Fibroblast of mammary gland (primary cell): ENCODE data around the gene GNB5.
"Not testable (repeated sequence)": the region's sequence is repeated elsewhere in the genome, so short reads cannot be mapped to it uniquely, and the experiment has no call there.

Experiments
- DNase-seq: peaks from one replicate; pipeline ENCODE4 v3.0.0-alpha.2; 2010; ENCODE audit warnings: low read depth
- H3K4me3 ChIP-seq: 2 replicates; pipeline ENCODE4 v1.5.1; 2011; ENCODE audit warnings: low read depth, mild to moderate bottlenecking, low read length, moderate library complexity; ENCODE audit not compliant: control insufficient read depth
- TF ChIP-seq, protein P1 (sequence below): conservative IDR thresholded peaks from 2 replicates; pipeline ENCODE4 v1.5.1; 2011; ENCODE audit warnings: low read depth, low read length, inconsistent platforms; ENCODE audit not compliant: control insufficient read depth, insufficient read depth

The GNB5 gene

DNA sequence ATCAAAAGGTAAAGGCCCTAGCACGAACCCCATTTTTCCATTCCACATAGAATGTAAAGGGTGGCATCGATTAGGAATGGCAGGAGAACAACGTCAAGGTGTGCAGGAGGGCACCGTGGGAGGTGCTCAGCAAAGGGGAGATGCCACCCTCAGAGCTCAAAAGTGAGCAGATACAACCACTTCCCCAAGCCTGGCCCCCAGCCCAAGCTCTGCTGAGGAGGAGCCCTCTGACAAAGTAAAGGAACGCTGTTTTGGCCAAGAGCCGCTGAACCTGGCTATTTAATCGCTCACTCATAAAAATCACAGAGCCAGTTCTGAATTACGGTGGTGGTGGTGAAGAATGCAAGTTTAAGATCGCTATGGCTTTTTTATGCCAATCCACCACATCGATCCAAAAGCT lies 12.4 kb downstream of the GNB5 start:
- peak overlapping the region; percentile 68 for H3K4me3 ChIP-seq
- TF ChIP-seq, protein P1, sequence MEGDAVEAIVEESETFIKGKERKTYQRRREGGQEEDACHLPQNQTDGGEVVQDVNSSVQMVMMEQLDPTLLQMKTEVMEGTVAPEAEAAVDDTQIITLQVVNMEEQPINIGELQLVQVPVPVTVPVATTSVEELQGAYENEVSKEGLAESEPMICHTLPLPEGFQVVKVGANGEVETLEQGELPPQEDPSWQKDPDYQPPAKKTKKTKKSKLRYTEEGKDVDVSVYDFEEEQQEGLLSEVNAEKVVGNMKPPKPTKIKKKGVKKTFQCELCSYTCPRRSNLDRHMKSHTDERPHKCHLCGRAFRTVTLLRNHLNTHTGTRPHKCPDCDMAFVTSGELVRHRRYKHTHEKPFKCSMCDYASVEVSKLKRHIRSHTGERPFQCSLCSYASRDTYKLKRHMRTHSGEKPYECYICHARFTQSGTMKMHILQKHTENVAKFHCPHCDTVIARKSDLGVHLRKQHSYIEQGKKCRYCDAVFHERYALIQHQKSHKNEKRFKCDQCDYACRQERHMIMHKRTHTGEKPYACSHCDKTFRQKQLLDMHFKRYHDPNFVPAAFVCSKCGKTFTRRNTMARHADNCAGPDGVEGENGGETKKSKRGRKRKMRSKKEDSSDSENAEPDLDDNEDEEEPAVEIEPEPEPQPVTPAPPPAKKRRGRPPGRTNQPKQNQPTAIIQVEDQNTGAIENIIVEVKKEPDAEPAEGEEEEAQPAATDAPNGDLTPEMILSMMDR = no peak
- peak; percentile 5 for DNase-seq

DNA sequence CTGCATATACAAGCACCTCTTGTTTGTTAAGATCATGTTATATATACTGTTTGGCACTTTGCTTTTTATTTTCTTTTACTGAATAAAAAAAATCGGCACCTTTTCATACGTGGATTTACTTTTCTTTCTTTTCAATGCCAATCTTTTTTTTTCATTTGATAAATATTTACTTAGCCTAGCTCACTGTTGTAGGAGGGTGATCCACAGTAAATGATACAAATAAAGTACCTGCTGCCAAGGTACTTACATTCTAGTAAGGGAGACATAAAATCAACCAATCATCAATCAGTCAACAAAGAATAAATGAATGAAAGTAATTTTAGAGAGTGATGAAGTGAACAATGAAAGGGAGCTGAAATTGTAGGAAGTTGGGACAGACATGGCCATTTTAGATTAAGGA lies 18.3 kb downstream of the GNB5 start:
- TF ChIP-seq, protein P1 = no peak
- no peak for DNase-seq
- no peak overlapping the region for H3K4me3 ChIP-seq

DNA sequence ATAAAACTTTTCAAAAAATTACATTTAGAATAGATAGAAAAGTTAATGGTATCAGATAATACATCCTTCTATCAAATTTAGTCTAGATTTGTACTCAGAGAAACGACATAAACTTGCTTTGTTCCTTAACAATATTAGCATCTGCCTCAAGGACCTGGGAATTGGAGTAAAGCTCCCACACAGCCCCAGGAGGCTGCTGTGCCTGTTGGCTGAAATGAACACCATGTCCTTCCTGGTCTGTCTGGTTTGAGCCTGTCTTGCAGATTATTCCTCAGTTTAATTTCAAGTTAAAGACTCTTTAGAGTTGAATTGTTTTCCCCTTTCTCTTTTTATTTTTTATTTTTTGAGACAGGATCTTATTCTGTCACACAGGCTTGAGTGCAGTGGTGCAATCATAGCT lies 19.4 kb downstream of the GNB5 start:
- DNase-seq = no peak
- H3K4me3 ChIP-seq = no peak overlapping the region
- TF ChIP-seq, protein P1 = no peak

DNA sequence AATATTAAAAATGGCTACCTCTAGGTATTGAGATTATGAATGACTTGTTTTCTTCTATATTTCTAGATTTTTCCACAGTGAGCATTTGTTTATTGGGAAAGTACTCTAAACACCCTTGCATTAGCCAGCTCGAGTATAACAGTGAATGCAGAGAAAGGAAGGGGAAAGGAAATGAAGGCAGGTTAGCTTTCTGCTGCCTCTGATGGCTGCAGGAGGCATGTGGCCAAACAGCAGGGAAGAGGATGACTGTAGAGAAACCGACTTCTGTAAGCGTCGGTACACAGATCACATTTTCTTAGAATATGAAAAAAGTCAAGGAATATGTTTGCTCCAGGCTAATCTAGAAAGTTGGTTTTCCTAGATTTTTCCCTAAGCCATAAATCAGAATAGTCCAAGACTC lies 19.8 kb downstream of the GNB5 start:
- TF ChIP-seq, protein P1 = no peak
- H3K4me3 ChIP-seq = no peak overlapping the region
- DNase-seq = peak; percentile 17

DNA sequence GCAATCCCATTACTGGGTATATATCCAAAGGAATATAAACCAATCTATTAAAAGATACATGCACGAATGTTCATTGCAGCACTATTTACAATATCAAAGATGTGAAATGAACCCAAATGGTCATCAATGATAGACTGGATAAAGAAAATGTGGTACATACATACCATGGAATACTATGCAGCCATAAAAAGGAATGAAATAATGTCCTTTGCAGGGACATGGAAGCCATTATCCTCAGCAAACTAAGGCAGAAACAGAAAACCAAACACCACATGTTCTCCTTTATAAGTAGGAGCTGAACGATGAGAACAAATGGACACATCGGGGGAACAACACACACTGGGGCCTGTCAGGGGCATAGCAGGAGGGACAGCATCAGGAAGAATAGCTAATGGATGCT lies 21.0 kb downstream of the GNB5 start:
- not testable (repeated sequence) for H3K4me3 ChIP-seq

DNA sequence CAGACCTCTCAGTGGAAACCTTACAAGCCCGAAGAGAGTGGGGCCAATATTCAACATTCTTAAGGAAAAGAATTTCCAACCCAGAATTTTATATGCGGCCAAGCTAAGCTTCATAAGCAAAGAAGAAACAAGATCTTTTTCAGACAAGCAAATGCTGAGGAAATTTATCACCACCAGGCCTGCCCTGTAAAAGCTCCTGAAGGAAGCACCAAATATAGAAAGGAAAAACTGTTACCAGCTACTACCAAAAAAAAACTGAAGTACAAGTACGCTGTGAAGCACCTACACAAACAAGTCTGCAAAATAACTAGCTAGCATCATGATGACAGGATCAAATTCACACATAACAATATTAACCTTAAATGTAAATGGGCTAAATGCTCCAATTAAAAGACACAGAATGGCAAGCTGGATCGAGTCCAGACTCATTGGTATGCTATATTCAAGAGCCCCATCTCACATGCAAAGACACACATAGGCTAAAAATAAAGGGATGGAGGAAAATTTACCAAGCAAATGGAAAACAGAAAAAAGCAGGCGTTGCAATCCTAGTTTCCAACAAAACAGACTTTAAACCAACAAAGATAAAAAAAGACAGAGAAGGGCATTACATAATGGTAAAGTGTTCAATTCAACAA lies 25.6 kb downstream of the GNB5 start:
- H3K4me3 ChIP-seq, DNase-seq: not testable (repeated sequence)

More for the DNA sequence above, 21.0 kb downstream of the GNB5 start:
- not testable (repeated sequence) for DNase-seq

DNA sequence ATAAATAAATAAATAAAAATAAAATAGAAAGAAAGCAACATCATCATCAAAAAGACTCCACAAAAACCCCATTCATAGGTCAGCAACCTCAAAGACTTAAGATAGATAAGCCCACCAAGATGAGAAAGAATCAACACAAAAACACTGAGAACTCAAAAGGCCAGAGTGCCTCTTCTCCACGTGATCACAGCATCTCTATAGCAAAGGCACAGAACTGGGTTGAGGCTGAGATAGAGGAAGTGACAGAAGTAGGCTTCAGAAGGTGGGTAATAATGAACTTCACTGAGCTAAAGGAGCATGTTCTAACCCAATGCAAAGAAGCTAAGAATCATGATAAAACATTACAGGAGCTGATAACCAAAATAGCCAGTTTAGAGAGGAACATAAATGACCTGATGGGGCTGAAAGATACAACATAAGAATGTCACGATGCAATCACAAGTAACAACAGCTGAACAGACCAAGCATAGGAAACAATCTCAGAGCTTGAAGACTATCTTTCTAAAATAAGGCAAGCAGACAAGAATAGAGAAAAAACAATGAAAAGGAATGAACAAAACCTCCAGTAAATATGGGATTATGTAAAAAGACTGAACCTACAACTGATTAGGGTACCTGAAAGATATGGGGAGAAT lies 26.4 kb downstream of the GNB5 start:
- H3K4me3 ChIP-seq = no peak overlapping the region
- TF ChIP-seq, protein P1 = no peak
- no peak for DNase-seq
